GM18520 (cell line): ENCODE results near the gene JAKMIP2.
"Not testable (repeated sequence)": the region's sequence is repeated elsewhere in the genome, so short reads cannot be mapped to it uniquely, and the experiment has no call there.

Source experiments
- ATAC-seq: cut with Tn5 transposase; IDR thresholded peaks from one replicate; pipeline ENCODE4 v1.9.1; 2021; ENCODE audit not compliant: unreplicated experiment

Gene JAKMIP2

GRCh38 chr5:147748590-147748989 is 33.9 kb downstream of the JAKMIP2 start:
- no peak for ATAC-seq

GRCh38 chr5:147746986-147747385 is 35.5 kb downstream of the JAKMIP2 start:
- no peak for ATAC-seq

GRCh38 chr5:147743678-147744374 is 38.7 kb downstream of the JAKMIP2 start:
- no peak for ATAC-seq

DNA sequence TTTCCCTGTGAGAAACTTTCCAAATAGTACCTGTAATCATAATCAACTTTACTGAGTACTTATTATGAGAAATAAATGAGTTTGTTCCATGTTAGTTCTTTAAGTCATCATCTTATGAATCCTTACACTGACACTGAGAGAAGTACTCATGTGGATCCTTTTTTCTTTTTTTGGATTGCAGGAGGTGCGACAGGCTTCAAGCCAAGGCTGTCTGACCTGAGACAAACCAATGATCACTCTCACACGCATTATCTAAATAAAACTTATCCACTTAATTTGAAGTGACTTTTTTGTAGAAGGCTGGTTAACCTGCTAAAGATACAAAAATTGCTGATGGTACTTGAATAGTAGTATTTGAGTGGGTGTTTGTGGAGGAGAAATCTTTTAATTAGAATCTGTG is 39.5 kb downstream of the JAKMIP2 start:
- ATAC-seq: no peak

GRCh38 chr5:147742151-147742550 is 40.4 kb downstream of the JAKMIP2 start:
- ATAC-seq: no peak

- no peak for ATAC-seq
These were observed 41.7 kb downstream of the JAKMIP2 start for GRCh38 chr5:147740864-147741263.

GRCh38 chr5:147737921-147738320 is 44.6 kb downstream of the JAKMIP2 start:
- ATAC-seq: no peak

DNA sequence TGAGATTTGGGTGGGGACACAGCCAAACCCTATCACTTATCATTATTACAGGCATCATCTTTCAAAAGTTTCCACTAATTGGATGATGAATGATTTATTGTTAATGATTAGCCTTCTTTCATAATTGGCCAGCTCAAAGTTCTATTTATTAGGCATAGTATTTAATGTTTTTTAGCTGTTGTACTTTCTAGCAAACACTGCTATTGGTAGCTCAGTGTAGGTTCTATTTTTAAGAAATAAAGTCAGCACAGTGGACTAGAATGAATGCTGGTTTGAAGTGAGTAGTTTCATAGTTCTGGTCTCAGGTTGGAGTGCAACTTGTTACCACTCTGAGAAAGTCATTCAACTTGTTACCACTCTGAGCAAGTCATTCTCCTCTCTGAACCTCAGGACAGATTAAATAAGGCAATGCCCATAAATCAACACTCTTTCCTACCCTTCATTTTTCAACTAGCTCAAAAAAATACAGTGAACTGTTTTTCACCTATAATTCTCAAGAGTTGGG is 46.9 kb downstream of the JAKMIP2 start:
- ATAC-seq: no peak

DNA sequence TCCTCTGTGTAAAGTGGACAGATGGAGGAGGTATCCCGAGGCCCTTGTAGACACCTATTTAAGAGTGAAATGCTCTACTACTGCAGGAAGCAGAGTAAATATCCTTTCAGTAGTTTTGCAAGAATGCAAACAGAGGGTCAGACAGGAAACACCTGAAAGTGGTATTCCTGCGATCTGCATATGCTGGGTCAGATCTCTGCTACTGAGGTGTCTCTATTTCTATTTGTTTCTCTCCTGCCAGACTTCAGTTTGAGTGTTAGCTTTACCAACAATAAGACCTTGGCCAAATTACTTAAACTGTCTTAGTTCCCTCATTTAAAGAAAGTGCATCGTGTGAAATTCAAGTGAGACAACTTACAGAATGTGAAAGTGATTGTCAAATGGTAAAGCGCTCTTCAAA is 47.6 kb downstream of the JAKMIP2 start:
- no peak for ATAC-seq

DNA sequence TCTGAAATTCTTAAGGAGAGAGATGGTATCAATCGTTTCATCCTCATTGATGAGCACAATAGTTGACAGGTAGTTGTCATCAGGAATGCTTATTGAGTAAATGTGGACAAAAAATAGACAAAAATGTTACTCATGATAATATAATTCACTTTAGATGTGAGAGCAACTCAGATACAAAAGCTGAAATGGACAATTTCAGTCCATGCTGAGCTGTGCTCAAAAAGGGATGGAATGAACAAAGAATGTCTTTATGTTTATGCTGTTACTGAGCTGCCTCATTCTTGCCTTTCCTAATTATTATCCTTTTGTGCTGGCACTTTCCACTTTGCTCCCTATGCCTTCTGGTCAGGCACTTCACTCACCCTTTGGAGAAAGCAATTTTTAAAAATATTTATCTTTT is 49.5 kb downstream of the JAKMIP2 start:
- ATAC-seq: no peak

DNA sequence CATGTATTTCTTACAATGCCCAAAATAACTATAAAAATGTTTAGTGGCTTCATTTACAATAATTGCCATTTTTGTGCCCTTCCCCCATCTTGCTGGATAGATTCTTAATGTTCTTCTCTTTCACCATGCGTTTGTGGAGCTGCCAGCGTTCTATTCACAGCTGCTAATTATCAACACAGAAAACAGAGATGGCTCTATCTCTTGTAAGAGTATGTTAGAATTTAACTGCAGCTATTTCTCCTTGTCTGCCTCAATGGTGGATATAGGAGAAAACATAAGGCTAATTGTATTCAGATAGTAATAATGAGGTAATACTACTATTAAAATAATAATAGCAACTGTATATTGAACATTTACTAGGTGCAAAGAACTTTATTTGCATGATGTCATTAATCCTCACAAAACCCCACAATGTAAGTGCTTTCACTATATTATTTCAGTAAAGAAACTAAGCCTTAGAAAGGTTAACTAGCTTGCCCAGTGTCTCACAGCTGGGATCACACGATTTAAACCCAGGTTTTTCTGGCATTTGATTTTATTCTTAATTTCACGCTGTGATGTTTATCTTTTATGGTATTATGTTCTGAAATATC is 50.1 kb downstream of the JAKMIP2 start:
- no peak for ATAC-seq

GRCh38 chr5:147731431-147732290 is 50.9 kb downstream of the JAKMIP2 start:
- no peak for ATAC-seq

DNA sequence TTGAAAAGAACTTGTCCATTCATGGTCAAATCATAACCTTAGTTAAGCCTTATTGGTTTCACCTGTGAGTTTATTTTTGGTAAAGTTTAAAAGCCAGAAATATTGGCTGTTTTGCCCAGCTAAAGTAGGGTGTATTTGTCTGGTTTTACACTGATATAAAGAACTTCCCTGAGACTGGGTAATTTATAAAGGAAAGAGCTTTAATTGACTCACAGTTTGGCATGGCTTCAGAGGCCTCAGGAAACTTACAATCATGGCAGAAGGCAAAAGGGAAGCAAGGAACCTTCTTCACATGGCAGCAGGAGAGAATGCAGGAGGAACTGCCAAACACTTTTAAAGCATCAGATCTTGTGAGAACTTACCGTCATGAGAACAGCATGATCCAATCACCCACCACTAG is 55.3 kb downstream of the JAKMIP2 start:
- no peak for ATAC-seq

DNA sequence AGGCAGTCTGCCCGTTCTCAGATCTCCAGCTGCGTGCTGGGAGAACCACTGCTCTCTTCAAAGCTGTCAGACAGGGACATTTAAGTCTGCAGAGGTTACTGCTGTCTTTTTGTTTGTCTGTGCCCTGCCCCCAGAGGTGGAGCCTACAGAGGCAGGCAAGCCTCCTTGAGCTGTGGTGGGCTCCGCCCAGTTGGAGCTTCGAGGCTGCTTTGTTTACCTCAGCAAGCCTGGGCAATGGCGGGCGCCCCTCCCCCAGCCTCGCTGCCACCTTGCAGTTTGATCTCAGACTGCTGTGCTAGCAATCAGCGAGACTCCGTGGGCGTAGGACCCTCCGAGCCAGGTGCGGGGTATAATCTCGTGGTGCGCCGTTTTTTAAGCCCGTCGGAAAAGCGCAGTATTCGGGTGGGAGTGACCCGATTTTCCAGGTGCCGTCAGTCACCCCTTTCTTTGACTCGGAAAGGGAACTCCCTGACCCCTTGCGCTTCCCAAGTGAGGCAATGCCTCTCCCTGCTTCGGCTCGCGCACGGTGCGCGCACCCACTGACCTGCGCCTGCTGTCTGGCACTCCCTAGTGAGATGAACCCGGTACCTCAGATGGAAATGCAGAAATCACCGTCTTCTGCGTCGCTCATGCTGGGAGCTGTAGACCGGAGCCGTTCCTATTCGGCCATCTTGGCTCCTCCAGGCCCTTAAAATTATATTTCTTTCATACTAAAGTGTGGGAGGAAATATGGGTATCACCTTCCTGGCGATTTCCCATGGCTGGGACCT is 61.2 kb downstream of the JAKMIP2 start:
- ATAC-seq: not testable (repeated sequence)

DNA sequence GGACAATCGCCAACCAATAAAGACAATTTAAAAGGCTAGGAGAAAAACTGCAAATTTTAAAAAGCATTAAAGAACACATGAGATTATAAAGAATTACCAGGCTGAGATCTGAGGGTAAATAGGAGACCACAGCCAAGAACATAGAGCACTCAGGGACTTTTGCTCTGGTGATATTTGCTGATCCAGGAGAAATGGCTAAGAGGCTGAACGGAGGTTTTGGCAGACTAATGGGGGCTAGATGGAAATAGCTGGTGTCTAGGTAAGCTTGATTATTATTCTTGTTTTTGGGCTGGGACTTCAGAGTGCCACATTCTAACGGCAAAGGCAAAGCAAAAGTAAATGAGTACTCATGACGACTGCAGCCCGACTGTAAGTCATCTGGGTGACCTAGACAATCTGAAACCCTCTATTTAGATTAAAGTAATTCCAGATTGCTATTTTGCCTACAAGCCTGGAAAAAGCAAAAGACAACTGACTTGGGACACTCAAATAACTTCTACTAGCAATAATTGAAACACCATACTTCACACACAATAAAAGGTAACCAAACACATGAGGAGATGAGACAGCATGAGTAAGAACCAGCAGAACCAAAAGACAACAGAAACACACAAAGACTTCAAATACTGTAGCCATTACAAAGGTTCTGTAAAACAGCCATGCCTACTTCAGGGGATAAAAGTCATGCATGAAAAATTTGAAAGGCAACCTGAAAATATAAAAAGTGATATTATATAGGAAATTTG is 68.8 kb downstream of the JAKMIP2 start:
- no peak for ATAC-seq

GRCh38 chr5:147712598-147712997 is 69.9 kb downstream of the JAKMIP2 start:
- ATAC-seq: no peak

DNA sequence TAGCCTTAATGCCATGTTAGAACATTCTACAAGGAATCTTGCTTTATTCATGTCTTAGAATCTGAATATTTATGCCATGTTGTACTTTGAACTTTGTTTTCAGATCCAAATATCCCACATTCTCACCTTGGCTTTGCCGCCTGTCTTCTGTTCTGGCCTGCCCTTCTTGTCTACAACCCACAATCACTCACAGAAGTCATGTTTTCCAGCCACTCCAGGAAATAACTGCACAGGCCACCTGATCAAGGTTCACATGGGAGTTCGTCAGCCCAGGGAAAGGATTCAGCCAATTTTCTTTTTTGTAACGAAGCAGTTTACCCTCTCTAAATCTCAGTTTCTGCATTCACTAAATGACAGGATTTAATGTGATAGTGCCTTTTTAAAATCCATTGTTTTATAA is 70.5 kb downstream of the JAKMIP2 start:
- ATAC-seq: no peak

GRCh38 chr5:147711019-147711418 is 71.5 kb downstream of the JAKMIP2 start:
- ATAC-seq: no peak

- ATAC-seq: no peak
These were observed 73.8 kb downstream of the JAKMIP2 start for GRCh38 chr5:147708708-147709107.

DNA sequence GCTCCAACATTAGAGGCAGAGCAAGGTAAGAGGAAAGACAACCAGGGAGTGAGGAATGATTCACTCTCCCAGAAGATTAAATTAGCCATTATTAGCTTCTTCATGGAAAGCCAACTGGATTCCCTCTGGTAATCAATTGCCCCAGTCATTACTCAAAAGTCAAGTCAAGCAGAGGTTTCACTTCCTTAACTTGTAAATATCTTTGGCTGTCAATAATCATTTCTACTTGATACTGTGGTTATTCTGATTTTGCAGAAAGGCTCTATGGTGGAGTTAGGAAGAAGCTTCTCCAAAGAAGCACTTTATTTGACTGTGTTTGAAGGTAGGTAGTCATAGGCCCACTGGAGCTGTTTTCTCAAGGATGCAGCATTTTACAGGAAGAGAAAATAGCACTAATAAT is 78.0 kb downstream of the JAKMIP2 start:
- no peak for ATAC-seq
